AG10803 (cell line): ENCODE measurements around the gene THRAP3.
"Not testable (repeated sequence)": the region's sequence is repeated elsewhere in the genome, so short reads cannot be mapped to it uniquely, and the experiment has no call there.

Experiments
- DNase-seq: peaks from one replicate; pipeline ENCODE4 v3.0.0; 2010; ENCODE audit warnings: low read depth
- H3K4me3 ChIP-seq: 2 replicates; pipeline ENCODE4 v1.5.1; 2011; ENCODE audit warnings: mild to moderate bottlenecking, low read length, control low read depth
- CTCF ChIP-seq: conservative IDR thresholded peaks from 2 replicates; pipeline ENCODE4 v1.5.1; 2011; ENCODE audit warnings: mild to moderate bottlenecking, low read length, control low read depth, inconsistent platforms

The THRAP3 gene

GRCh38 chr1:36238433-36238832 lies 14.2 kb downstream of the THRAP3 start:
- no peak overlapping the region for H3K4me3 ChIP-seq
- peak; percentile 27 for DNase-seq
- no peak for TF ChIP-seq CTCF

- H3K4me3 ChIP-seq, result no peak overlapping the region
- no peak for DNase-seq
- no peak for TF ChIP-seq CTCF
Observed at GRCh38 chr1:36239941-36240637, 15.8 kb downstream of the THRAP3 start.

- no peak overlapping the region for H3K4me3 ChIP-seq
- no peak for TF ChIP-seq CTCF
- DNase-seq, result no peak
Observed at GRCh38 chr1:36247538-36247937, 23.3 kb downstream of the THRAP3 start.

- peak; percentile 91 for DNase-seq
- H3K4me3 ChIP-seq, result no peak overlapping the region
- no peak for TF ChIP-seq CTCF
Observed at GRCh38 chr1:36248250-36248894, 24.1 kb downstream of the THRAP3 start.

- no peak overlapping the region for H3K4me3 ChIP-seq
- DNase-seq, result no peak
- TF ChIP-seq CTCF, result no peak
Observed at GRCh38 chr1:36251794-36252481, 27.7 kb downstream of the THRAP3 start.

- not testable (repeated sequence) for H3K4me3 ChIP-seq, DNase-seq
Observed at GRCh38 chr1:36252482-36252824, 28.2 kb downstream of the THRAP3 start.

GRCh38 chr1:36253161-36253862 lies 29.1 kb downstream of the THRAP3 start:
- TF ChIP-seq CTCF, result no peak
- no peak overlapping the region for H3K4me3 ChIP-seq
- peak; percentile 69 for DNase-seq
